PFSK-1 (cell line): ENCODE data around the gene TSKU.

Experiments used
- POLR2AphosphoS5 ChIP-seq: IDR thresholded peaks from 2 replicates; pipeline ENCODE4 v1.6.1; 2012; ENCODE audit warnings: low read depth, mild to moderate bottlenecking, control low read depth, low read length, moderate library complexity
- SIN3A ChIP-seq: IDR thresholded peaks from 2 replicates; pipeline ENCODE4 v1.6.1; 2012; ENCODE audit warnings: mild to moderate bottlenecking, low read length, moderate library complexity, borderline replicate concordance; ENCODE audit not compliant: insufficient read depth
- TAF1 ChIP-seq: IDR thresholded peaks from 2 replicates; pipeline ENCODE4 v1.6.1; 2012; ENCODE audit warnings: low read length, control low read depth, borderline replicate concordance; ENCODE audit not compliant: insufficient read depth

- TF ChIP-seq SIN3A (no peak), POLR2AphosphoS5 (no peak), TAF1 (no peak)
These were observed 46.2 kb upstream of the TSKU start for GRCh38 chr11:76736773-76737495.
